Kidney tubule cell (primary cell): ENCODE results near the gene SLC27A2.

Experiments
- DNase-seq: peaks from one replicate; pipeline ENCODE4 v3.0.0-alpha.2; 2018; ENCODE audit warnings: low spot score

The SLC27A2 gene

GRCh38 chr15:50241684-50242450 lies 59.9 kb downstream of the SLC27A2 start:
- DNase-seq, result peak; percentile 80

- DNase-seq, result no peak
Measured at GRCh38 chr15:50244153-50244552, 62.2 kb downstream of the SLC27A2 start.

GRCh38 chr15:50244959-50245624 lies 63.1 kb downstream of the SLC27A2 start:
- DNase-seq, result no peak

- no peak for DNase-seq
Measured at GRCh38 chr15:50246631-50247030, 64.6 kb downstream of the SLC27A2 start.

- peak; percentile 65 for DNase-seq
Measured at GRCh38 chr15:50247819-50248655, 66.0 kb downstream of the SLC27A2 start.

- no peak for DNase-seq
Measured at GRCh38 chr15:50248994-50249582, 67.1 kb downstream of the SLC27A2 start.

GRCh38 chr15:50249704-50250103 lies 67.7 kb downstream of the SLC27A2 start:
- DNase-seq, result no peak

- no peak for DNase-seq
Measured at GRCh38 chr15:50250760-50251394, 68.9 kb downstream of the SLC27A2 start.

- DNase-seq, result no peak
Measured at GRCh38 chr15:50251638-50252182, 69.7 kb downstream of the SLC27A2 start.

- DNase-seq, result no peak
Measured at GRCh38 chr15:50252556-50252955, 70.6 kb downstream of the SLC27A2 start.

- no peak for DNase-seq
Measured at GRCh38 chr15:50256188-50257041, 74.4 kb downstream of the SLC27A2 start.

GRCh38 chr15:50257332-50257731 lies 75.3 kb downstream of the SLC27A2 start:
- DNase-seq, result no peak

GRCh38 chr15:50257924-50258323 lies 75.9 kb downstream of the SLC27A2 start:
- peak; percentile 12 for DNase-seq

GRCh38 chr15:50259276-50259675 lies 77.3 kb downstream of the SLC27A2 start:
- no peak for DNase-seq

GRCh38 chr15:50260969-50261496 lies 79.0 kb downstream of the SLC27A2 start:
- DNase-seq, result no peak

- no peak for DNase-seq
Measured at GRCh38 chr15:50261981-50262380, 80.0 kb downstream of the SLC27A2 start.

GRCh38 chr15:50262533-50262932 lies 80.5 kb downstream of the SLC27A2 start:
- no peak for DNase-seq

- no peak for DNase-seq
Measured at GRCh38 chr15:50265620-50266019, 83.6 kb downstream of the SLC27A2 start, which contains the start of gene HDC. TSS of gene HDC (minus strand) at chr15:50265726. CDS start at chr15:50265623, 103 bp downstream.

GRCh38 chr15:50267577-50267976 lies 85.6 kb downstream of the SLC27A2 start:
- DNase-seq, result no peak

GRCh38 chr15:50275091-50275490 lies 93.1 kb downstream of the SLC27A2 start:
- DNase-seq, result no peak
